ENCODE data around the gene SLC35D1. TPM values are rescaled to one million over a fixed set of nuclear protein-coding genes. Genes with fewer than 3 reads are reported as not detected.

The SLC35D1 gene
- total RNA-seq, 1 donor from 2014 or later = 3.7 TPM

- no peak for TF ChIP-seq CTCF (IDR thresholded peaks at IDR 0.05)
- no peak overlapping the region for H3K27ac ChIP-seq
- no peaks in the 10 kb centered on the region for H3K9me3 ChIP-seq
- no peak for DNase-seq (ENCODE audit: low spot score in 2 of 2)
- intact Hi-C loops (cut with DNase I) = no loop called here
- H3K4me1 ChIP-seq = no peaks in the 10 kb centered on the region
- no peaks in the 10 kb centered on the region for H3K36me3 ChIP-seq
- H3K4me3 ChIP-seq = no peak overlapping the region
- H3K27me3 ChIP-seq = no peaks in the 10 kb centered on the region
Observed at GRCh38 chr1:67058761-67059160, 4.8 kb upstream of the SLC35D1 start.

GRCh38 chr1:67058242-67058641 lies 4.3 kb upstream of the SLC35D1 start:
- Histone ChIP-seq H3K27me3 (no peaks in the 10 kb centered on the region), H3K4me1 (no peaks in the 10 kb centered on the region), H3K4me3 (no peak overlapping the region), H3K27ac (no peak overlapping the region), H3K9me3 (no peaks in the 10 kb centered on the region), H3K36me3 (no peaks in the 10 kb centered on the region)
- TF ChIP-seq CTCF (IDR thresholded peaks at IDR 0.05) = no peak
- DNase-seq (ENCODE audit: low spot score in 2 of 2) = no peak
- intact Hi-C loops (cut with DNase I) = no loop called here

- intact Hi-C loops (cut with DNase I) = loop anchor here (2.0 to 5.0 kb wide), 4 partner anchors 35 to 121 kb away; no protein-coding TSS in a partner anchor
- Histone ChIP-seq H3K36me3 (peaks cover 12 to 13% of the 10 kb centered on the region in 2 donors), H3K9me3 (no peaks in the 10 kb centered on the region), H3K4me3 (peak overlapping the region; percentile 76 to 89), H3K27me3 (no peaks in the 10 kb centered on the region), H3K27ac (peak overlapping the region; percentile 93), H3K4me1 (peaks cover 3 to 17% of the 10 kb centered on the region in 2 donors)
- peak in 1 of 2 donors; percentile 79 for DNase-seq (ENCODE audit: low spot score in 2 of 2)
- TF ChIP-seq CTCF (IDR thresholded peaks at IDR 0.05) = no peak
Observed at GRCh38 chr1:67053535-67053784, 488 bp downstream of the SLC35D1 start.

- H3K36me3 ChIP-seq = peaks cover 16 to 17% of the 10 kb centered on the region in 2 donors
- H3K9me3 ChIP-seq = no peaks in the 10 kb centered on the region
- peak in 1 of 2 donors; percentile 74 for DNase-seq (ENCODE audit: low spot score in 2 of 2)
- peaks cover 3 to 17% of the 10 kb centered on the region in 2 donors for H3K4me1 ChIP-seq
- peak overlapping the region; percentile 93 for H3K27ac ChIP-seq
- H3K4me3 ChIP-seq = peak overlapping the region; percentile 76 to 89
- H3K27me3 ChIP-seq = no peaks in the 10 kb centered on the region
- intact Hi-C loops (cut with DNase I) = loop anchor here (2.0 to 5.0 kb wide), 4 partner anchors 34 to 121 kb away; no protein-coding TSS in a partner anchor
- TF ChIP-seq CTCF (IDR thresholded peaks at IDR 0.05) = no peak
Observed at GRCh38 chr1:67052741-67053534, 1.0 kb downstream of the SLC35D1 start.

- no peak overlapping the region for H3K27ac ChIP-seq
- peaks cover 27 to 34% of the 10 kb centered on the region in 2 donors for H3K36me3 ChIP-seq
- H3K27me3 ChIP-seq = no peaks in the 10 kb centered on the region
- no peaks in the 10 kb centered on the region for H3K9me3 ChIP-seq
- TF ChIP-seq CTCF (IDR thresholded peaks at IDR 0.05) = no peak
- intact Hi-C loops (cut with DNase I) = loop anchor here (5.0 kb wide), 3 partner anchors 54 to 119 kb away; no protein-coding TSS in a partner anchor
- peaks cover 3 to 17% of the 10 kb centered on the region in 2 donors for H3K4me1 ChIP-seq
- DNase-seq (ENCODE audit: low spot score in 2 of 2) = no peak
- peak overlapping the region; percentile 76 to 89 for H3K4me3 ChIP-seq
Observed at GRCh38 chr1:67051196-67051595, 2.8 kb downstream of the SLC35D1 start.

All from ascending aorta (tissue), 2 donors.